Fibroblast of lung (primary cell): ENCODE measurements around the gene PNKP.

ENCODE experiments used
- EZH2 ChIP-seq: IDR thresholded peaks from 2 replicates; pipeline ENCODE4 v1.5.1; 2012; ENCODE audit warnings: low read length, control low read depth, mild to moderate bottlenecking; ENCODE audit errors: missing control alignments
- TF ChIP-seq, protein P1 (sequence below), 2 donors: IDR thresholded peaks in 1 of 2; conservative IDR thresholded peaks in 1 of 2; 1 replicate in 1 of 2; 2 replicates in 1 of 2; pipeline ENCODE4 v1.5.1; 2011 to 2012; ENCODE audit warnings: low read length in 2 of 2, control low read depth in 1 of 2, inconsistent platforms in 1 of 2, low read depth in 1 of 2, mild to moderate bottlenecking in 1 of 2

- TF ChIP-seq, protein P1, sequence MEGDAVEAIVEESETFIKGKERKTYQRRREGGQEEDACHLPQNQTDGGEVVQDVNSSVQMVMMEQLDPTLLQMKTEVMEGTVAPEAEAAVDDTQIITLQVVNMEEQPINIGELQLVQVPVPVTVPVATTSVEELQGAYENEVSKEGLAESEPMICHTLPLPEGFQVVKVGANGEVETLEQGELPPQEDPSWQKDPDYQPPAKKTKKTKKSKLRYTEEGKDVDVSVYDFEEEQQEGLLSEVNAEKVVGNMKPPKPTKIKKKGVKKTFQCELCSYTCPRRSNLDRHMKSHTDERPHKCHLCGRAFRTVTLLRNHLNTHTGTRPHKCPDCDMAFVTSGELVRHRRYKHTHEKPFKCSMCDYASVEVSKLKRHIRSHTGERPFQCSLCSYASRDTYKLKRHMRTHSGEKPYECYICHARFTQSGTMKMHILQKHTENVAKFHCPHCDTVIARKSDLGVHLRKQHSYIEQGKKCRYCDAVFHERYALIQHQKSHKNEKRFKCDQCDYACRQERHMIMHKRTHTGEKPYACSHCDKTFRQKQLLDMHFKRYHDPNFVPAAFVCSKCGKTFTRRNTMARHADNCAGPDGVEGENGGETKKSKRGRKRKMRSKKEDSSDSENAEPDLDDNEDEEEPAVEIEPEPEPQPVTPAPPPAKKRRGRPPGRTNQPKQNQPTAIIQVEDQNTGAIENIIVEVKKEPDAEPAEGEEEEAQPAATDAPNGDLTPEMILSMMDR (conservative IDR thresholded peaks at IDR 0.05 in 1 of 2, IDR thresholded peaks at IDR 0.05 in 1 of 2; ENCODE audit: low read depth in 1 of 2, low read length in 2 of 2) = no peak
- TF ChIP-seq EZH2 = no peak
Measured at GRCh38 chr19:49883094-49883493, 15.7 kb upstream of the PNKP start.
